GM19351 (cell line): ENCODE results near the gene PRXL2B.

ENCODE experiments used
- ATAC-seq: cut with Tn5 transposase; IDR thresholded peaks from one replicate; pipeline ENCODE4 v1.9.1; 2021; ENCODE audit warnings: mild to moderate bottlenecking, moderate library complexity; ENCODE audit not compliant: unreplicated experiment

Gene PRXL2B

GRCh38 chr1:2596530-2597333 is 10.2 kb downstream of the PRXL2B start:
- ATAC-seq = no peak

GRCh38 chr1:2597441-2598328 is 11.1 kb downstream of the PRXL2B start:
- no peak for ATAC-seq

GRCh38 chr1:2598329-2598931 is 11.9 kb downstream of the PRXL2B start:
- ATAC-seq = no peak

GRCh38 chr1:2601721-2602303 is 15.2 kb downstream of the PRXL2B start:
- ATAC-seq = no peak

DNA sequence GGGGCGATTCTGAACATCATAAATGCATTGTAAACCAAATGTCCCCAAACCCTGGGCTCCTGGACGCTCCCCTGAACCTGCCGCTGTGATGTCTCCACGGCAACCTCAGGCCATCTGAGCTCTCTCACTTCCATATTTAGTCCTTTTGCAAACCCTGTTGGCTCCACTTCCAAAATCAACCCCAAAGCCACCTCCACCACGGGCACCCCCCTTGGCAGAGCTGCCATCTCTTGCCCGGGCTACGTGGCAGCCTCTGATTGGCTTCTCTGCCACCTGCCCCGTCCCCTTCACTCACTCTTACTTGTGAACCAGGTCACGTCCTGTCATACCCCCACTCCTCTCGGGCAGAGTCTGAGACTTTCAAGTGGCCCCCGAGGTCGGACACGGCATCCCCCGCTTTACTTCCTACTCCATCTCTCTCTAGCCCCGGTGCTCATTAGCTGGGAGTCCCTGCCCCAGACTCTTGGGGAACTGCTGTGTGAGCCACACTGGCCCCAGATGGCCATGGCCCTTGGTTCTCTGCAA is 15.8 kb downstream of the PRXL2B start:
- no peak for ATAC-seq

- ATAC-seq = no peak
Measured at GRCh38 chr1:2602866-2603520, 16.4 kb downstream of the PRXL2B start.

DNA sequence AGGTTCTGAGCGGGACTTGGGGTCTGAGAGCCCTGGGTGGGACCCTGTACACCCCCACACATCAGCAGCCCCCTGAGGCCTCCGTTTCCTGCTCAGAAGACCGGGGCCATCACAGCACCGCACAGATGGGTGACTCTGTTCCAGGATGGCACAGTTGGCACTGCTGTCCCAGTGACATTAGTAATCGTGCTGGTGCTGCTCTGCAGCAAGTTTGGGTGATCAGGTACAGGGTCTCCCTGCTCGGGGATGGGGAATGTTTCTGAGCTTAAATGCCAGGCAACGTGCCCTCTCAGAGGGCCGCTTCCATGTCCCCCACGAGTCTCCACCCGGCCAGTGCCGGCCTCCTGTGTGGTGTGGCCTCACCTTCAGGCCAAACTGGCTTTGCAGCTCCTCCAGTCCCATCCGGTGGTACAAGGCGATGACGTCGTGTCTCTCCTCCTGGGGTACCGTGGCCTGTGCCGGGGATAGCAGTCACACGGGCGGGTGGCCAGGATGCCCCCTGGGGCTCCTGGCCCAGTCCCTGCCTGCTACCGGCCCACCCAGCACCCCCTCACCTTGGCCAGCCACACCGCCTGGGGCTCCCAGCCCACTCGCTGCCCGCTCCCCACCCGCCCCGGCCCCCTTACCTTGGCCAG is 17.1 kb downstream of the PRXL2B start:
- no peak for ATAC-seq

DNA sequence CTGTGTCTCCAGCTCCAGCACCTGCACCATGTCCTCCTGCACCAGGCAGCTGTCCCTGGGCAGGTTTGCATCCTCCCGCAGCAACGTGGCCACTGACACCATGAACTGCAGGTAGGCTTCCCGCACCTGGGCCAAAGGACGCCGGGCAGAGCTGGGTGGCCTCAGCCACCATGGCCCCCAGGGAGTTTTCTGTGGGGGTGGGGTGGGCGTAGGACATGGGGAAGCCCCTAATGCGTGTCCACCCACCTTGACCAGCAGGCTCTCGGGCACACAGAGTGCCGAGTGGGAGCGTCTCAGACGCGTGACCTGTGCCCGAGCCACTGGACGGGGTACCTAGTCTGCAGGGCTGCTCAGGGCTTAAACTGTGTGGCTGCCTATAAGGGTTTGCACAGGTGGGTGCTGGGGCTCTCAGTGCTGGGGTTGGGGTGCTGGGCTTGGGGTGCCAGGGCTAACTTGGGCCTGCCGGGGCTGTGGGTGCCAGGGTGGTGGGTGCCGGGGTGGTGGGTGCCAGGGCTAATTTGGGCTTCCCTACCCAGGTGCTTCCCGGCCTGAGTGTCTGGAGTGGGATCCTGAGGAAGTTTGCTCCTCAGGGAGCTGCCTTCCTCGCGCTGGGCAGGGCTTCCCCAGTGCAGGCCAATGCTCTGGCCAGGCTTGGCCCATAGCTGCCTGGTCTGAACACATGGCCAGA is 17.7 kb downstream of the PRXL2B start:
- no peak for ATAC-seq

DNA sequence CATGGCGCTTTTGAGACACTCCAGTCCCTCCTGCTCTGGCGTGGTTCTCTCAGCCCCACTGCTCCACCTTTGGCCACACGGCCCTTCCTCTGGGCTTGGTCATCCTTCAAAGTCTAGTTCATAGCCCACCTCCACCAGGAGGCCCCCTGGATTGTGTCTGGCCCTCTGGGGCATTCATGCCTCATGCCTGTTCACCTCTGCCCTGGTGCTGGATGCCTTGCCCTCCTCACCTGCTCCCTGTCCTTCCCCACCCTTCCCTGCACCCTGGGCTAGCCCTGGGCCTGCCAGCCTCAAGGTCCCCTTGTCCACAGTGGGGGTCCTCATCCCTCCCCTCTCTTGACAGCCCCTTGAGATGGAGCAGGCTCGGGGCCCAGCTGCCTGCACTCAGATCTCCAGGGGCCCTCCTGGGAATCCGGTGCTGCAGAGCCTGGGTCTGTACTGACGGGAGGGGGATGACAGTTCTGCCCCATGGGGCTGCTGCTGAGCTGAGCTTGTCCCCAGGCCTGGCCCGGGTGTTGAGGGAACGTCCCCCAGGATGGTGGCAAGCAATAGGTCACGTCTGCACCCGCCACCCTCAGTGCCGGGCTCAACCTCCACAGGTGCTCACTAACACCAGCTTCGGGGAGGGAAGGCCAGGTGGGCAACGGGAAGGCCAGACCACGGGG is 18.4 kb downstream of the PRXL2B start:
- ATAC-seq = no peak

GRCh38 chr1:2605509-2606395 is 19.2 kb downstream of the PRXL2B start:
- ATAC-seq = no peak

DNA sequence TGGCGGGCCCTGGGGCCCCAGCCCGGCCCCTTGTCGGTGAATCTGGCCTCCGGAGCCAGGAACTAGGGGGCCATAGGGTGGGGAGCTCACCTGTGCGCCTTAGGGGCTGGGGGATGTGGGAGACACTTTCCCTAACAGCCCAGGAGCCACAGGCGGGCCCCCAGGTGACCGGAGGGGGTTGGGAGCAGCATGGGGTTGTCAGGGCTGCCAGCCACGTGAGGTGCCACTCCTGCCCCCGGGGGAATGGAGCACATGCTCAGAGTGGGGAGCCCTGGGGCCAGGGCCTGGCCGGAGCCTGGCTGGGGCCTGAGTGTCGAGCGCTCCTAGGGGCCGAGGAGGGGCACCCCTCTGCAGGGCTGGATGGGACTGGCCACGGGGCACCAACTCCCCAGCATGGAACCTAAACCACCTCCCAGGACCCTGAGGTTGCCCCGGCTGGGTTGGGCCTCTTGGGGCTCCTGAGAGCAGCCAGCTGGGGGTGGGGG is 19.9 kb downstream of the PRXL2B start:
- no peak for ATAC-seq

- ATAC-seq = no peak
Measured at GRCh38 chr1:2606881-2607621, 20.5 kb downstream of the PRXL2B start.

DNA sequence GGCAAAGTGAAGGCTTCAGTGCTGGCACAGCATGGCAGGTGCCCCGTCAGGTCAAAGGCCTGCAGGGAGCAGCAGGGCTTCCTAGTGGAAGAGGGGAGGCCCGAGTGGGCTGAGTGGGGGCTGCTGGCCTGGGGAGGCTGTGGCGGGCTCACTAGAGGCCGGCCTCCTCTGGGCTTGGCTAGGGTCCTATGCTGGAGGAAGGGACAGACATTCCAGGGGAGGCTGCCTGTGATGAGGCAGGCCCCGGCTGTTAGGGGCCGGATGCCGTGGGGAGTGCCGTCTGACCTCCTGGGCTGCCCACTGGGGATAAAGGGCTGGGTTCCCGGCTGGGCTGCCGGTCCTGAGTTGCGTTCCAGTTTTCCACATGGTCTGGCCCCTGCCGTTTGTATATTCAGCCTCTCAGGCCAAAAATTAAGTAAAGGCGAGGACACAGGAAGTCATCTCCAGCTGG is 21.1 kb downstream of the PRXL2B start:
- ATAC-seq = no peak

DNA sequence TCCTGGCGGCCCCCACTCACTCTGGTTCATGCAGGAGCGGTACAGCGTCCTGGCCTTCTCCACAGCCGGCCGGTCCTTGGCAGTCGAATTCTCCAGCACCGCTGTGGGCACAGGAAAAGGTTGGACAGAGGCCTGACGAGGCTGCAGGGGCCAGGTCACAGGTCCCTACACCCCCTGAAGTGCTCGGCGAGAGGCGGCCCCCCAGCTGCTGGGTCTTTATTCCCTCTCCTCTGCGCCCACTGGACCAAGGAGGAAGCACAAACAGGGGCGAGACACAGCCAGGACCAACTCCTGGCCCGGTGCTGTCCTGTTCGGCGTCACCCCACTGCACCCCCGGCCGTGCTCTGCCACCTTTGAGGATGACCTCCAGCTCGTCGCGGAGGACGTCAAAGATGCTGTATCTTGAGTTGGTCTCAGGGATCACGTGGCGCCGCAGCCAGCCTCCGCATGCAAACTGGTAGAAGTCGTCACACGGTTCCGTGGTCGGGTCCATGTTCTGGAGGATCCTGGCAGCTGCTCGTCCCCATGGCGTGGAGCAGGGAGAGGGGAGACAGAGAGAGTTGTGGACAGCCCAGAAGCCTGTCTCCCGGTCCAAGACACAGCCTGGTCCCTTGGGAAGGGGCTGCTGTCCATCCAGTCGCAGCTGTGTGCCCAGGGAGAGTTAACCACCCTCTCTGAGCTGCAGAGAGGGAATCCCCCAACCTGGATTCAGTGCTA is 22.9 kb downstream of the PRXL2B start:
- no peak for ATAC-seq

DNA sequence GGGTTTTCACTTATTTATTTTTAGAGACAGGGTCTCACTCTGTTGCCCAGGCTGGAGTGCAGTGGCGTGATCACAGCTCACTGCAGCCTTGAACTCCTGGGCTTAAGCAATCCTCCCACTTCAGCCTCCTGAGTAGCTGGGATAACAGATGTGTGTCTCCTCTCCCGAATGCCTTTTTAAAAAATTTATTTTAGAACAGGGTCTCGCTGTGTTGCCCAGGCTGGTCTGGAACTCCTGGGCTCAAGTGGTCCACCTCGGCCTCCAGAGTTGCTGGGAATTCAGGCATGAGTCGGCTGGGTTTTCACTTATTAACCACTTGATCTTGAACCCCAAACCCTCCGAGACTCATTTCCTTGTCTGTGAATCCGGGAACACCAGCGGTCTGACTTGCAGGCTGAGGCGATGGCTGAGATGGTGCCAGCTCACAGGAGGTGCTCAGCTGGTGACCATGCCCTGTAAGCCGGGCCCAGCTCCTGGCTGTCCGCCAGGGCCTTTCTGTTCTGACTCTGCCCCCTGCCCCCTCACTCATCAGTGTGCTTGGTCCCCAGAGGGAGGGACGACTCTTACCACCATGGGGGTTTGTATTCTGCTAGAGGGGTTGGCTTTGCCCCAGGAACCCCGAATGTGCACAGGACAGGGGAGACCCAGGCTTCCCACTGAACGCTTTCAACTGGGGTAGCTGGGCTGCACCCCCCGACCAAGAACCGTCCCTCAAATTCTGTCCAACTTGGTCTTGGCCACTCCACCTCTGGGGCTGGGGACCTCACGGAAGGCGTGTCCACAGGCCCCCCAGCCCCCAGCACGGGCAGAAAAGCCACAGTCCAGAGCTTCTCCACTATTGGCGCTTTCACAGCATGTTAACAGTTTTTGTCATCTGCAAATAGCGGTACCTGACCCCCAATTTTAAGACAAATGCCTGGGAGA is 23.7 kb downstream of the PRXL2B start:
- ATAC-seq = no peak
